H1 (cell line): ENCODE data around the gene MCL1. TPM values are rescaled to one million over a fixed set of nuclear protein-coding genes. Genes with fewer than 3 reads are reported as not detected.

Experiments used
- CTCF ChIA-PET: fragments of 300-600 bp; sonication (Branson Sonifier 250); formaldehyde crosslinking; loops from one replicate; lab custom pipeline; 2021; ENCODE audit not compliant: partially characterized antibody; lab: Charles Lee
- POLR2A ChIA-PET: fragments of 300-600 bp; sonication (Branson Sonifier 250); formaldehyde crosslinking; loops from one replicate; lab custom pipeline; 2021; ENCODE audit warnings: inconsistent platforms; ENCODE audit not compliant: partially characterized antibody; lab: Charles Lee
- DNase-seq, 2 experiments: peaks; one replicate each; pipeline versions ENCODE4 v3.0.0 to v3.0.0-alpha.2; 2010 to 2022; ENCODE audit warnings: low spot score in 2 of 2, low read depth in 1 of 2, mixed read lengths in 1 of 2
- FAIRE-seq: peaks from 2 replicates; lab custom pipeline; 2011; peaks lifted over from hg19 to GRCh38; lab: Jason Lieb, UNC
- H2AFZ ChIP-seq: 2 replicates; pipeline ENCODE4 v1.8.1; 2012; ENCODE audit warnings: low read length, inconsistent platforms
- H2AK5ac ChIP-seq: 2 replicates; pipeline ENCODE4 v1.6.1; 2013; ENCODE audit warnings: low read depth, low read length
- H2BK120ac ChIP-seq: replicated peaks from 2 replicates; pipeline ENCODE3; 2013; ENCODE audit warnings: low read depth, low read length, inconsistent platforms
- H2BK12ac ChIP-seq: 2 replicates; pipeline ENCODE4 v1.6.1; 2013; ENCODE audit warnings: low read depth, low read length
- H2BK15ac ChIP-seq: 2 replicates; pipeline ENCODE4 v1.6.1; 2013; ENCODE audit warnings: low read length
- H2BK20ac ChIP-seq: 2 replicates; pipeline ENCODE4 v1.6.1; 2013; ENCODE audit warnings: low read length
- H2BK5ac ChIP-seq: 2 replicates; pipeline ENCODE4 v1.6.1; 2013; ENCODE audit warnings: low read depth, low read length
- H3K14ac ChIP-seq: 2 replicates; pipeline ENCODE4 v1.6.1; 2013; ENCODE audit warnings: inconsistent platforms; ENCODE audit not compliant: insufficient read length
- H3K18ac ChIP-seq: 2 replicates; pipeline ENCODE4 v1.6.1; 2013; ENCODE audit warnings: low read length; ENCODE audit errors: extremely low read depth
- H3K23ac ChIP-seq: 2 replicates; pipeline ENCODE4 v1.6.1; 2013; ENCODE audit warnings: inconsistent platforms; ENCODE audit not compliant: insufficient read length
- H3K23me2 ChIP-seq: 2 replicates; pipeline ENCODE4 v1.6.1; 2013; ENCODE audit warnings: low read depth, low read length
- H3K27ac ChIP-seq: 2 replicates; pipeline ENCODE4 v1.6.1; 2011; ENCODE audit warnings: low read depth, low read length, inconsistent platforms
- H3K27me3 ChIP-seq, 4 experiments: replicated peaks in 1 of 4; 1 replicate in 1 of 4; 2 replicates in 3 of 4; pipeline versions ENCODE4 v1.6.1 to v1.8.1; 2011 to 2013; ENCODE audit warnings: low read length in 3 of 4, mild to moderate bottlenecking in 3 of 4, inconsistent platforms in 2 of 4, mixed read lengths in 2 of 4, moderate library complexity in 1 of 4; ENCODE audit not compliant: control insufficient read depth in 3 of 4, insufficient read depth in 3 of 4; ENCODE audit errors: extremely low read depth in 1 of 4
- H3K36me3 ChIP-seq, 4 experiments: 2 replicates each; pipeline versions ENCODE4 v1.6.1 to v1.8.1; 2011 to 2013; ENCODE audit warnings: mild to moderate bottlenecking in 4 of 4, low read length in 3 of 4, moderate library complexity in 2 of 4, control low read depth in 1 of 4, inconsistent platforms in 1 of 4; ENCODE audit not compliant: insufficient read depth in 4 of 4, control insufficient read depth in 2 of 4
- H3K4ac ChIP-seq: replicated peaks from 2 replicates; pipeline ENCODE3; 2013; ENCODE audit warnings: low read length, low read depth, mixed read lengths, inconsistent platforms; ENCODE audit not compliant: insufficient read length
- H3K4me1 ChIP-seq, 4 experiments: replicated peaks in 1 of 4; 1 replicate in 1 of 4; 2 replicates in 3 of 4; pipeline versions ENCODE4 v1.6.1 to v1.8.1; 2011 to 2013; ENCODE audit warnings: low read length in 3 of 4, inconsistent platforms in 2 of 4, mixed read lengths in 1 of 4; ENCODE audit not compliant: insufficient read depth in 4 of 4, control insufficient read depth in 3 of 4
- H3K4me2 ChIP-seq, 2 experiments: 2 replicates each; pipeline versions ENCODE4 v1.6.1 to v1.8.1; 2011 to 2013; ENCODE audit warnings: low read depth in 2 of 2, low read length in 2 of 2, control low read depth in 1 of 2, inconsistent platforms in 1 of 2, mild to moderate bottlenecking in 1 of 2; ENCODE audit not compliant: insufficient read depth in 1 of 2
- H3K4me3 ChIP-seq, 4 experiments: fragments of 200-600, 300-600 bp in 1 of 4; sonication (generic), shearing (Covaris generic), sonication (Bioruptor Twin) in 1 of 4; 2 replicates each; pipeline versions ENCODE4 v1.5.1 to v1.8.1; 2011 to 2016; ENCODE audit warnings: low read length in 4 of 4, low read depth in 3 of 4, control low read depth in 2 of 4, inconsistent platforms in 2 of 4, mild to moderate bottlenecking in 2 of 4, mixed read lengths in 1 of 4, moderate library complexity in 1 of 4; ENCODE audit not compliant: insufficient read depth in 2 of 4; ENCODE audit errors: extremely low read depth in 1 of 4
- H3K56ac ChIP-seq: replicated peaks from 2 replicates; pipeline ENCODE3; 2013; ENCODE audit warnings: low read depth, mild to moderate bottlenecking, mixed read lengths, low read length, inconsistent platforms; ENCODE audit not compliant: insufficient read length
- H3K79me1 ChIP-seq: 2 replicates; pipeline ENCODE4 v1.6.1; 2013; ENCODE audit warnings: low read depth, low read length, control low read depth
- H3K79me2 ChIP-seq, 2 experiments: 2 replicates each; pipeline versions ENCODE4 v1.6.1 to v1.8.1; 2012 to 2013; ENCODE audit warnings: low read length in 2 of 2, mild to moderate bottlenecking in 2 of 2, inconsistent platforms in 1 of 2; ENCODE audit not compliant: insufficient read depth in 2 of 2, control insufficient read depth in 1 of 2
- H3K9ac ChIP-seq, 4 experiments: replicated peaks in 1 of 4; 1 replicate in 1 of 4; 2 replicates in 3 of 4; pipeline versions ENCODE4 v1.6.1 to v1.8.1; 2011 to 2013; ENCODE audit warnings: low read depth in 3 of 4, low read length in 3 of 4, control low read depth in 2 of 4, mild to moderate bottlenecking in 2 of 4, moderate library complexity in 2 of 4, inconsistent platforms in 1 of 4; ENCODE audit errors: extremely low read depth in 1 of 4
- H3K9me3 ChIP-seq, 2 experiments: 2 replicates each; pipeline versions ENCODE4 v1.6.1 to v1.8.1; 2012 to 2013; ENCODE audit warnings: mild to moderate bottlenecking in 2 of 2, moderate library complexity in 2 of 2, control low read depth in 1 of 2, inconsistent platforms in 1 of 2, low read depth in 1 of 2, low read length in 1 of 2, mixed read lengths in 1 of 2; ENCODE audit not compliant: insufficient read depth in 2 of 2
- H4K20me1 ChIP-seq, 2 experiments: replicated peaks in 1 of 2; 2 replicates each; pipeline versions ENCODE3 to v1.8.1; 2011 to 2013; ENCODE audit warnings: inconsistent platforms in 2 of 2, low read length in 2 of 2, mild to moderate bottlenecking in 1 of 2; ENCODE audit not compliant: insufficient read depth in 2 of 2, control insufficient read depth in 1 of 2
- H4K5ac ChIP-seq: 2 replicates; pipeline ENCODE4 v1.6.1; 2013; ENCODE audit warnings: low read length, low read depth, mixed read lengths, inconsistent platforms; ENCODE audit not compliant: insufficient read length
- H4K8ac ChIP-seq: 2 replicates; pipeline ENCODE4 v1.8.0; 2013; ENCODE audit warnings: mild to moderate bottlenecking, moderate library complexity, low read length, inconsistent platforms; ENCODE audit not compliant: insufficient read depth; ENCODE audit errors: extremely low read depth
- H4K91ac ChIP-seq: replicated peaks from 2 replicates; pipeline ENCODE3; 2013; ENCODE audit warnings: low read length, mixed read lengths, inconsistent platforms; ENCODE audit not compliant: insufficient read length
- PHF8 ChIP-seq: fragments of 200-600 bp; sonication (generic); conservative IDR thresholded peaks from 2 replicates; pipeline ENCODE4 v1.7.1; 2012; ENCODE audit warnings: low read depth, mild to moderate bottlenecking, inconsistent platforms, low read length, moderate library complexity
- WGBS, 2 experiments: shearing (Covaris generic) in 1 of 2; methylation state at CpG; one replicate each; pipeline versions ENCODE4 v1.1.6 to v1.1.7; 2013 to 2015; ENCODE audit warnings: low lambda C conversion rate in 2 of 2, mixed read lengths in 2 of 2, inconsistent platforms in 1 of 2, low coverage in 1 of 2, missing lambda C conversion rate in 1 of 2; ENCODE audit not compliant: insufficient replicate concordance in 2 of 2, insufficient coverage in 1 of 2, insufficient read length in 1 of 2; ENCODE audit errors: extremely low coverage in 1 of 2, missing lambda C conversion rate in 1 of 2; 5-methylcytosine and 5-hydroxymethylcytosine counted together
- polyA plus RNA-seq, 7 experiments: library from polyadenylated mRNA; depleted of rRNA in 3 of 7; stranded (reverse) in 5 of 7; unstranded in 2 of 7; fragments of >200 nt in 5 of 7; fragments of 200-250 nt in 2 of 7; gene quantifications; 1 replicate in 5 of 7; 2 replicates in 1 of 7; 4 replicates in 1 of 7; pipeline versions ENCODE4 v1.2.1 to v1.2.3, GENCODE V29; 2011 to 2013; ENCODE audit warnings: missing spikeins in 2 of 7, mixed read lengths in 2 of 7
- total RNA-seq: library from RNA; stranded (reverse); fragmentation: NEBNext Ultra II Directional; extraction: Animal tissue kit (Norgen Biotek cat#: 25700); gene quantifications from 2 replicates; pipeline ENCODE4 v1.2.1, GENCODE V29; 2021

Gene MCL1
- total and polyA plus RNA-seq, 2 of the 8 experiments (the other 6 are each of a cell fraction or from before 2014, with no cell fraction given) = 61.1 to 218 TPM

GRCh38 chr1:150620919-150621318 is 41.5 kb upstream of the MCL1 start:
- Histone ChIP-seq H3K14ac (no peak overlapping the region), H3K79me2 (peaks cover 0 to 5% of the 10 kb centered on the region in 2 experiments; a peak in 1 of 4 replicates), H3K4me1 (peaks cover 0 to 7% (median 2%) of the 10 kb centered on the region in 4 experiments; a peak in 1 of 7 replicates), H2BK5ac (no peak overlapping the region), H2BK15ac (no peak overlapping the region), H3K9me3 (no peaks in the 10 kb centered on the region), H3K56ac (no peak overlapping the region), H4K8ac (no peak overlapping the region), H2BK120ac (no peak overlapping the region), H3K9ac (no peak overlapping the region), H2AFZ (no peak overlapping the region), H3K27ac (no peak overlapping the region), H2AK5ac (no peak overlapping the region), H3K36me3 (peaks cover 29 to 73% (median 59%) of the 10 kb centered on the region in 4 experiments), H3K4ac (no peak overlapping the region), H3K4me2 (no peak overlapping the region), H4K5ac (no peak overlapping the region), H3K18ac (no peak overlapping the region), H2BK12ac (no peak overlapping the region), H3K4me3 (no peak overlapping the region), H2BK20ac (no peak overlapping the region), H3K23ac (no peak overlapping the region), H3K79me1 (no peaks in the 10 kb centered on the region; the same call in 1 of the 2 replicates), H4K20me1 (no peaks in the 10 kb centered on the region), H3K27me3 (no peaks in the 10 kb centered on the region), H3K23me2 (no peaks in the 10 kb centered on the region), H4K91ac (no peak overlapping the region)
- no peak for TF ChIP-seq PHF8
- no peak for FAIRE-seq
- POLR2A ChIA-PET = interaction anchor here (1.0 to 43.5 kb wide), 7 partner anchors 9 to 64 kb away, joined by 3 to 1380 read pairs (median 5); partner anchors contain the start of genes ADAMTSL4, ENSA and MCL1
- WGBS, 2 experiments = 96% methylated on average over 2 of the region's 2 CpGs; no CpG with 5 or more reads in 1 of the 2 experiments
- CTCF ChIA-PET = interaction anchor here (0.6 to 17.6 kb wide), 11 partner anchors 13 to 248 kb away, joined by 3 to 210 read pairs (median 3); no protein-coding TSS in a partner anchor
- no peak for DNase-seq
